8988T (cell line): ENCODE measurements around the gene RTN4RL2.

Source experiments
- DNase-seq: peaks from one replicate; pipeline ENCODE4 v3.0.0; 2011

Gene RTN4RL2

DNA sequence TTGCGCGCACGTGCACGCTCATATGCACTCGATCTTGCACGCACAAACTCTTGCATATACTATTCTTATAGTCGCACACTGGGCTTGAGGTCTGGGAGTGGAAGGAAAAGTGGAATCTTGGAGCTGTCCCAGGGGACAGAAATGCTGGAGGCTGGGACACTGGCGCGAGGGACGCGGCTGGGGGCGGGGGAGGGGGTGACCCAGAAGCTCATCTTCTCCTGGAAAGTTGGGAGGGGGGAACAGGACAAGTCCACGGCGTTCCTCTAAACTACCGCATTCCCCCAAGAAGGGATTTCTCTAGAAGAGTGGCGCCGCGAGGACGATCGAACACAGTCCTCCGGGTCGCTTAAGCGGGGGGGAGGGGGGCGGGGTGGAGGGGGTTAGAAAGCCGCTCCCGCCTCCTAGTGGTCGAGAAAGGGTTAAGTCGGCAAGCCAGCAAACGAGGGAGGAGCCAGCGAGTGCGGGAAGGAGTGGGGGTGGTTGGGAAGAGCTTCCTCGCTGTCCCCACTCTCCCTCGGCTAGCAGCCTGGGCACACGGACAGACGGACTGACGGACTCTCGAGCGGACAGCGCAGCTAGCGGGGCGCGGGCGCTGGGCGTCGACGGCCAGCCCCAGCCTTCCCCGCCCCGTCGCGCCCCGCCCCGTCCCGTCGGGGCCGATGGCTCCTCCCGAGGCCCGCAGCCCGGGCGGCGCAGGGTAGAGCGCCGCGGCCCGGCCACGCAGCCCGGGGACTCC, at the start of gene RTN4RL2:
Gene RTN4RL2 (plus strand): TSS at position 507 of the 736 bp plus-strand sequence. CDS start 338 bp downstream, outside the sequence.
- DNase-seq, result peak; percentile 97

GRCh38 chr11:57413681-57414080, 46.6 kb upstream of the RTN4RL2 start:
- DNase-seq, result no peak

GRCh38 chr11:57414612-57415212, 45.6 kb upstream of the RTN4RL2 start:
- DNase-seq, result no peak

DNA sequence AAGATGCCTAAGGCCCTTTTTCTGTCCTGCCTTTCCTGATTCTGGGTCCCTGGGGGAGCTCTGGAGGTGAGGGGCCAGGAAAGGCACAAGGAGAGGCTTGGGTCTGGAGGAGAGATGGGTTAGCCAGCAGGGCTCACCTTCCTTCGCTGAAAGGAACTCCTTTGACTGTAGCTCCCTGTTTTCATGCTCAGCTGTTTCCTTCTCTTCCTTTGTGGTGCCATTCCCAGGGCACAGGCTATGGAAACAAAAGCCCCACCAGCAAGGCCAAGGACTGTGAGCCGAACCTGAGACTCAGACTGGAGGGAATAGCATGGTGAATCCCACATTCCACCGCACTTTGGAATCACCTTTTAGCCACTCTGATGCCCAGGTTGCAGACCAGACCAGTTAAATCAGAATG, 43.9 kb upstream of the RTN4RL2 start:
- DNase-seq, result no peak

DNA sequence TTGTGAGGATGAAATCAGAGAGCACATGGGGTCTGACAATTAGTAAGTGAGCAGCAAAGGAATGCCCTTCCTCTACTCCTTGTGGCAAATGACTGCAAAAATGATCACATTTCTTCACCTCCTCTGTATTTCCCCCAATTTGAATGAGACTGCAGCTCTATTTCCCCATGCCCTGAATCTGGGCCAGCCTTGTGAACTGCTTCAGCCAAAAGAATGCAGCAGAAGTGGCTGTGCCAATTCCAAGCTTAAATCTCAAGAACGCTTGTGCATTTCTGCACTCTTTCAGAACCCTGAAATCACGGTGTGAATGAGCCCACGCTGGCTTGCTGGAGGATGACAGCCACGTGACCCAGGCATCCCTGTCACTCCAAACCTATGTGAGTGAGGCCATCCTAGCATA, 43.3 kb upstream of the RTN4RL2 start:
- no peak for DNase-seq

DNA sequence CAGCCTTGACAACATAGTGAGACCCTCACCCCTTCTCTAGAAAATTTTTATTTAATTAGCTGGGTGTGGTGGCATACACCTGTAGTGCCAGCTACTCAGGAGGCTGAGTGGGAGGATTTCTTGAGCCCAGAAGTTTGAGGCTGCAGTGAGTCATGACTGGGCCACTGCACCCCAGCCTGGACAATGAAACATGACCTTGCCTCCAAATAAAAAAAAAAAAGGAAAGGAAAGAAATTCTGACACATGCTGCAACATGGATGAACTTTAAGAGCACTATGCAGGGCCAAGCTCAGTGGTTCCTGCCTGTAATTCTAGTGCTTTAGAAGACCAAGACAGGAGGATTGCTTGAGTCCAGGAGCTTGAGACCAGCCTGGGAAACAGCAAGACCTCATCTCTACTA, 42.2 kb upstream of the RTN4RL2 start:
- no peak for DNase-seq

GRCh38 chr11:57419146-57419545, 41.2 kb upstream of the RTN4RL2 start:
- no peak for DNase-seq

DNA sequence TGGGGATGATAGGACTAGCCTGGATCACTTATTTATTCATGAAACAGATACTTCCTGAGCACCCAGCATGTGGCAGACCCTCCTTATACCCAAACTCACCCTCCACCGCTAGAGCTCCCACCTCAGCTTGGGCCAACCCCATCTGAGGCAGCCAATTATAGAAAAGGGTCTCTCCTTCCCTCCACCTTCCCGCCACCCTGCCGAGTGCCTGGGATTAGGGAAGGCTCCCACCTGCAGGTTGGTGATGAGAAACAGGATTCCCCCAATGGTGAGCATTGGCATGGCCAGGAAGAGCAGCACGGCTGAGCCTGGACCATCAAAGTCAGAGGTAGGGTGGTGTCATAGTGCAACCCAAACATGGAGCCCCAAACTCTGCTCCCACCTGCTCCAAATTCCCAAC, 39.3 kb upstream of the RTN4RL2 start:
- no peak for DNase-seq

DNA sequence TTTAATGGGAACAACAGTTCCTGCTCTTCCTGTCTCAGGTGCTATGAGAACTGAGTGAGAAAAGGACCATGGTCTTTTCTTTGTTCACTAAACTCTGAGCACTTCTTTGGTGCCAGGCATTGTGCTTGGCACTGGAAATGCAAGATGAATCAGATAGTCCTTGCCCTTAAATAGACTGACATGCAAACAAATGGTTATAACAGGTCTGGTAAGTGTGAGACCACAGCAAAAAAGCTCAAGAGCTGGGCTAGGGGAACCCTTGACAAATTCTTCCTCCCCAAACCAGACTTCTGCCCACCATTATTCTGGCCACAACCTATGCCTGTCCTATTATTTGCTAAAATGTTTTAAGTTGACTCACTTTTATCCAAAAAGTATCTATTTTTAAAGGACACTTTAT, 38.5 kb upstream of the RTN4RL2 start:
- no peak for DNase-seq

DNA sequence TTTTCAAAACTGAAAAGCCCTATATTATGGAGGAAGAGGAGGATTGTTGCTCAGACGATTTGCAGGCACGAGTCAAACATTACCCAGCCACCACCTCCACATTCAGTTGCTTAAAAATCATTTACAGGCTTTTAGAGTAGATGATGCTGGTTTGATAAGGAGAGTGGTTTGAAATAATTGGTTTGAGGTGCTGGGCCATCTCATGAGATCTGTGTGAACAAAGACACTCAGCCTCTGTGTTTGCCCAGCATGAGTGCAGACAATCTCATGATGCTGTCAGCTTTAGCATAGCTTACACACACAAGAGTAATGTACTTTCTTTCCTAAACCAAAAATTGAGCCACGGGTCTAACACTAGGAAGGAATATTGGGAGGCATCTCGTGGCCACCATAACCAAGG, 37.7 kb upstream of the RTN4RL2 start:
- DNase-seq, result no peak

GRCh38 chr11:57424137-57424791, 36.1 kb upstream of the RTN4RL2 start:
- no peak for DNase-seq

GRCh38 chr11:57424792-57425564, 35.4 kb upstream of the RTN4RL2 start:
- DNase-seq, result peak; percentile 40

DNA sequence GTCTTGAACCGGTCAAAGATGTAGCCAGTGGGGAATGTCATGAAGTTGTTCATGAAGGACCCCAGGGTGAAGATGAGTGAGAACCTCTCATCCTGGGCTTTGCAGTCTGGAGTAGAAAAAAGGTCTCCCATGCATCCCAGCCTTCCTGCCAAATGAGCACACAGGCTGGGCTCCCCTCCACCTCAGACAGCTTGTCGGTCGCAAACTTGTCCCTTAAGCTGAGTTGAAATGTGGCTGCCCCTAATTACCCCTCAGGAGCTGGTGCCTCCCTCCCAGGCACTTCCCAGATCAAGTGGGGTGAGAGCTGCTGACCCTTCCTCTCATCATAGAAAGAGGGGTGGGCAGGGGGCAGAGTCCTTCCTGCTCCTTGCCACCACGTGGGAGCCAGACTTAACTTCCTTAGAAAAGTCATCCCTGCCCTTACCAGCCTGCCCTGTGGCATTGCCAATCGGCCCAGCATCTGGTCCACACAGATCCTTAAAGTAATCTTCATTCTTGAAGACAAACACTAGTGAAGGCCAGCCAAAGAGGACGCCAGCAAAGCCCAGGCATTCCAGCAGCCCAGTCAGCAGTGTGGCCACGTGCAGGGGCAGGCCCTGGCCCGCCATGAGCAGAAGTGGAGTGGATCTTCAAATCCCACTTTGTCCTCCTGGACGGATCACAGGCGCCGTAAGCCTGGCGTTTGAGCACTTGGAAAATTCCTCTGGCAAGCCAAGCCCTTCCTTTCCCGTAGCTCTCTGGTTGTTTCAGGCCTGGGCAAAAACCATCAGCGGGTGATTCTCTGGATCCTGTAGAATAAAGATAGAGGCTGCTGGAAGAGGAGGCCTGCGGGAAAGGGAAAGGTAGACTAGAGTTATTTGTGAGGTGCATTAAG, 34.5 kb upstream of the RTN4RL2 start:
- no peak for DNase-seq

- no peak for DNase-seq
Measured at GRCh38 chr11:57426439-57426928, 33.8 kb upstream of the RTN4RL2 start.

DNA sequence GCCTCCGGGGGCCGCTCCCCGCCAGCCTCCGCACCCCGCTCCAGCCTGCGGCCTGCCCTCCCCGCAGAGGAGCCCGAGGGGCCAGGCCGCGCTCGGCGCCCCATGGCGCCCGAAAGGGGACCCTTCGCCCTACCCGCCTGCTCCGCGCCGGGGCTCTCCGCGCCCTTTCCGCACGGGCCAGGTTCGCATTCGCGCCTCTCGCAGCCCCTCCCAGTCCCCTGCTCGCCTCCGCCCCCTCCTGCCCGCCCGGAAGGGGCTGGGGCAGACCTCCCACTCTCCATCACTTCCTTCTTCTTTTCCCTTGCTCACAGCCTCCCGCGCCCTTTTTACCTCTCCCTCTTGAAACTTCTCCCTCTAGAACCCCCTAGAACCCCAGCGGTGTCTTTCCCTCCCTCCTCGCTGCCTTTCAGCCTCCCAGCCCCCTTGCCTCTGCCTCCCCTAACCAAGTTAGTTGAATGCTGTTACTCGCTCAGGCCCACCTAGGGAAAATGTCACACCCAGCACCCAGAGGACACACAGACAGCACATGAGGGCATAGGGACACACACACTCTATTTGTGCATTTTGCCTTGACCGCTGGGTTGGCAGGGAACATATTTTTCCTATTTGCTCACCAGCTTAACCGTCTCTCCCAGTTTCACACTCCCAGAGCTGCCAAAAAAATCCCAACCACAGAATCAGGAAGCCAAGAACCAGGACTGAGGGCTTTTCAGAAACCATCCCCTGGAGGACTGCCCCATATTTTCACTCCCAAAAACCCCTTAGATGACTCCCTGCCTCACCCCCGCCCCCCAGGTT, 33.2 kb upstream of the RTN4RL2 start, which contains the start of gene SLC43A3:
Gene SLC43A3 (minus strand): TSS at position 193 of the 798 bp plus-strand sequence. CDS start 949 bp downstream, outside the sequence.
- no peak for DNase-seq

DNA sequence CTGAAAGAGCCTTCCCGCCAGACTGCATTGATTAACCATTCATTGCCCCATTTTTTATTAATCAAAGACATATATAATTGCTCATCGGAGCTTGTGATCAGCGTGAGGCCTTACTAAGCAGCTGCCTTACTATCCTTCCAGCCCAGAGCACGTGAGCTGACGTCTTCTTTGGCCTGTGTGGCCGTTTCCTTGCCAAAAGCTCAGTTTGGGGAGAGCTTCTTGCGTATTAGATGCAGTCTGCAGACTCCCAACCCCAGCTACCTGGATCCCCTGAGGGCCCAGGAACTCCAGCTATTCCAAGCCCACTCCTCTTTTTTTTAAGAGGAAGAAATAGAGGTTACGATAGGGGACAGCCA, 32.6 kb upstream of the RTN4RL2 start:
- DNase-seq, result no peak

- no peak for DNase-seq
Measured at GRCh38 chr11:57428643-57429042, 31.7 kb upstream of the RTN4RL2 start.

DNA sequence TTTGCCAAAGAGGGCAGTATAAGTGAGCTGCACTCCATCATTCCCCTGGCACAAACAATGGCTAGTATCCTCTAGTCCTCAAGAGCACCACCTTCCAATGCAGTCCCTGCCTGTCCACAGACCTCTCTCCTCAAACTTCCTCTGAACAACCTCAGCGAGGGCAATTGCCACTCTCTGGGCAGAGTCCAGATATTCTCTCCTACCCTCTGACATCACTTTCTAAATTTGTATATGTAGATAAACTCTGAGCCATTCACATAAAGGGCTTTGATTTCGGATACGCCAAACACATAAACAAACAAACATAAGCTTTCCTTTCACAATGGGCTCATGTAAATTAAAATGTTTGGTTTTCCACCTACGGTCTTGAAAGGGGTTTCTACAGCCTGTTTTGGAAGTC, 30.4 kb upstream of the RTN4RL2 start:
- no peak for DNase-seq

DNA sequence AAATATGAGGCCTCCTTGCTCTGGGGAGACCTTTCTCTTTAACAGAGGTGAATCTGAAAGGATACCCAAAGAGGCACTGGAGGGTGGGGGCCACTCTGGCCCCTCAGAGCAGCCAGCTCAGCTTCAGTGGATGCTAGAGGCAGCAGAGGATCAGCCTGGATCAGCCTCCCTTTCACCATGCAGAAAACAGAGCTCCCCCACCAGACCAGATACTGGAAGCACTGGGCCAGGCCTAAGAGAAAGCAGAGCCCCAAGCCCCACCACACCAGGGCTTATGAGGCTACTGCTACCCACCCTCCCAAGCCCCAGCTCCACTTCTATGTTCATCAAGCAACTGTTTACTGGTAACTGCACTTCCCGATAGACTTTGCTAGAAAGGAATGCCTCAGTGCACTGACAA, 29.4 kb upstream of the RTN4RL2 start:
- DNase-seq, result no peak

DNA sequence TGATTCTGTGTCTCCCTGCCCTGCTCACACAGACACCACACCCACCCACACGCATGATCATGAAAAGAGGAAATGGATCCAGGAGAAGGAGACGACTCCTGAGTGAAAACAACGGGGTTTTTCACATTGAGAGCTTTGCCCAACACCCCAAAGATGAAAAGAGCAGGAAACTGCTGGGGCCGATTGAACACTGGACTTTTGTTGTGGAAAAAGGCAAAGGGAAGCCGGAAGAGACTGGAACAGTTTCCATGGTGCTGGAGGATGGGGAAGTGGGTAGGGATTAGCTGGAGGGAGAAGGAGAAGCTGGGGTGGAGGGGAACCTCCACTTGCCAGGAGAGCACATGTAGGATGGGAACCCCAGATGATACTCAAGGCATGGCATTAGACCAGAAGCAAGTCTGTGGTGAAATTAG, 28.2 kb upstream of the RTN4RL2 start:
- no peak for DNase-seq

DNA sequence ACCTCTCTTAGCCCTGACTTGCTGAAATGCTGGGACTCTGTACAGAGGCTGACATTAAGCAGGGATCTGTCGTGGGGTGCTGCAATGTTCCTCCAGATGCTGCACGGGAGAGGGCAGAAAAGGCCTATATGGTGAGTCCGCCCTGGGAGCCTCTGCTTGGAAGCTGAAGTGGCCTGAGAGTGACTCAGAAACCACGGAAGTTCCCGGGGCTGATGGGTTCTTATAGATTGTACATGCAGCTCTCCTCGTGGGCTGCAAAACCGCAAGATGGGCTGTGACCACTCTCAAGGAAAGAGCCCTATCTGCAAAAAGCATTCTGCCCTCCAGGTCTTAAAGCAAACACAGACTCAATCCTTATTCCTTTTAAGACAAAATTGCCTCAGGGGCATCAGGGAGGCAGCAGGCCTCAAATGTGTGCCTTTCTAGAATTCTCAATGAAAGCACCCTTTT, 27.6 kb upstream of the RTN4RL2 start:
- no peak for DNase-seq
